Subcutaneous abdominal adipose tissue (tissue), 5 donors: Measurements from ENCODE around the gene BCAS1.

ENCODE experiments used
- H3K27ac ChIP-seq: one replicate; pipeline ENCODE4 v1.7.0; 2013; ENCODE audit warnings: low read depth, mild to moderate bottlenecking, inconsistent platforms, low read length, moderate library complexity
- H3K27me3 ChIP-seq, 5 donors: one replicate each; pipeline ENCODE4 v1.7.0; 2013; ENCODE audit warnings: low read length in 5 of 5, inconsistent platforms in 1 of 5; ENCODE audit not compliant: control insufficient read depth in 5 of 5, insufficient read depth in 4 of 5
- H3K36me3 ChIP-seq, 5 donors: one replicate each; pipeline ENCODE4 v1.7.0; 2013; ENCODE audit warnings: low read length in 5 of 5; ENCODE audit not compliant: control insufficient read depth in 5 of 5, insufficient read depth in 5 of 5
- H3K4me1 ChIP-seq, 5 donors: one replicate each; pipeline ENCODE4 v1.7.0; 2013; ENCODE audit warnings: low read length in 5 of 5, mild to moderate bottlenecking in 3 of 5, moderate library complexity in 1 of 5; ENCODE audit not compliant: control insufficient read depth in 5 of 5, insufficient read depth in 5 of 5
- H3K4me3 ChIP-seq, 5 donors: one replicate each; pipeline ENCODE4 v1.7.0; 2013; ENCODE audit warnings: low read length in 5 of 5, low read depth in 1 of 5
- H3K9ac ChIP-seq, 5 donors: one replicate each; pipeline ENCODE4 v1.7.0; 2013; ENCODE audit warnings: low read length in 5 of 5, mild to moderate bottlenecking in 4 of 5, moderate library complexity in 3 of 5
- H3K9me3 ChIP-seq, 5 donors: one replicate each; pipeline ENCODE4 v1.7.0; 2013; ENCODE audit warnings: low read length in 5 of 5; ENCODE audit not compliant: control insufficient read depth in 5 of 5
- donor health status: healthy.
- donor health status: healthy.
- donor health status: healthy.
- donor health status: healthy.
- donor health status: healthy.

BCAS1 gene

DNA sequence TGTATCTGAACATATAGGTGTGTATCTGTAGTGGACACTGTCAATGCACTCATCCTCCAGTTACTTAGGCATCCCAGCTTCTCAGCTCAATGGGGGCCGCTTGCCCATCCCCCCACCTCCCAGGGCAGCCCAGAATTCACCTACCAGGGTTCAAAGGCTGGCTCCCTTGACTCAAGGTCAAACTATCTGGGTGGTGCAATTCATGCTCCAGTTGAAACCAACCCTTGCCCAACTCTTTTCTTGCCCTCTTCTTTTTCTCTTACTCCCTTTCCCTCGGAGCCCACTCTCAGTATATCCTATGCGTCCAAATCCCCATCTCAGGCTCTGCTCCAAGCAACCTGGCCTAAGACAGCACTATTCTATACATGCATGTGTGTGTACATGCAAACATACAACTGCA is 127.4 kb downstream of the BCAS1 start:
- no peaks in the 10 kb centered on the region for H3K36me3 ChIP-seq
- H3K4me3 ChIP-seq = no peak overlapping the region
- H3K9me3 ChIP-seq = no peaks in the 10 kb centered on the region
- H3K4me1 ChIP-seq = peaks cover 5 to 42% (median 37%) of the 10 kb centered on the region in 5 donors
- no peak overlapping the region for H3K9ac ChIP-seq
- H3K27me3 ChIP-seq = no peaks in the 10 kb centered on the region
- H3K27ac ChIP-seq = no peak overlapping the region

GRCh38 chr20:53942472-53942816 is 128.0 kb downstream of the BCAS1 start:
- Histone ChIP-seq H3K27me3 (no peaks in the 10 kb centered on the region), H3K4me1 (peaks cover 5 to 43% (median 39%) of the 10 kb centered on the region in 5 donors), H3K9ac (no peak overlapping the region), H3K36me3 (no peaks in the 10 kb centered on the region), H3K9me3 (no peaks in the 10 kb centered on the region), H3K4me3 (no peak overlapping the region), H3K27ac (no peak overlapping the region)

- peak overlapping the region in 1 of 5 donors; percentile 44 for H3K9ac ChIP-seq
- no peaks in the 10 kb centered on the region for H3K27me3 ChIP-seq
- no peaks in the 10 kb centered on the region for H3K36me3 ChIP-seq
- H3K27ac ChIP-seq = no peak overlapping the region
- no peaks in the 10 kb centered on the region for H3K9me3 ChIP-seq
- H3K4me1 ChIP-seq = peaks cover 5 to 49% (median 45%) of the 10 kb centered on the region in 5 donors
- H3K4me3 ChIP-seq = peak overlapping the region in 1 of 5 donors; percentile 55
Observed at GRCh38 chr20:53941680-53942471, 128.5 kb downstream of the BCAS1 start.

- peak overlapping the region; percentile 67 for H3K27ac ChIP-seq
- H3K4me1 ChIP-seq = peaks cover 5 to 50% (median 48%) of the 10 kb centered on the region in 5 donors
- no peaks in the 10 kb centered on the region for H3K9me3 ChIP-seq
- no peaks in the 10 kb centered on the region for H3K27me3 ChIP-seq
- peak overlapping the region in 2 of 5 donors; percentile 4 to 56 for H3K9ac ChIP-seq
- H3K36me3 ChIP-seq = no peaks in the 10 kb centered on the region
- peak overlapping the region in 3 of 5 donors; percentile 3 to 55 (median 20) for H3K4me3 ChIP-seq
Observed at GRCh38 chr20:53940907-53941545, 129.4 kb downstream of the BCAS1 start.

DNA sequence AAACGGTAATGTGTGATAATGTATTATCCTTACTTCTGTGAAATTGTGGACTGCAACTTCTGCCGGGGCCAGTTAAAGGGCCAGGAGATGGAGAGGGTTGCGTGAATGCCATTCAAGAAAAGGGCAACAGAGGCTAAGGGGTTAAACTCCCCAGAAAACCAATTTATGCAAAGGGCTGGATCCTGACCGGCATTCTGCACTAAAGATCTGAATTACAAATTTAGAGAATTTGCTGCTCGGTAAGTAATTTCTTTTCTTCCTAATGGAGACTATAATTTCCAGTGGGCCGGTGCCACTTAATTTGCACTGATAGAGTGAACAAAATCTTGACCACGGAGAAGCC is 130.1 kb downstream of the BCAS1 start:
- no peaks in the 10 kb centered on the region for H3K27me3 ChIP-seq
- H3K9me3 ChIP-seq = no peaks in the 10 kb centered on the region
- peak overlapping the region in 4 of 5 donors; percentile 4 to 50 (median 28) for H3K9ac ChIP-seq
- H3K4me1 ChIP-seq = peaks cover 6 to 56% (median 49%) of the 10 kb centered on the region in 5 donors
- no peaks in the 10 kb centered on the region for H3K36me3 ChIP-seq
- peak overlapping the region; percentile 67 for H3K27ac ChIP-seq
- peak overlapping the region in 4 of 5 donors; percentile 16 to 55 (median 42) for H3K4me3 ChIP-seq

- Histone ChIP-seq H3K4me3 (peak overlapping the region in 3 of 5 donors; percentile 35 to 55 (median 48)), H3K36me3 (no peaks in the 10 kb centered on the region), H3K27ac (peak overlapping the region; percentile 67), H3K4me1 (peaks cover 9 to 61% (median 55%) of the 10 kb centered on the region in 5 donors), H3K27me3 (no peaks in the 10 kb centered on the region), H3K9me3 (no peaks in the 10 kb centered on the region), H3K9ac (peak overlapping the region in 4 of 5 donors; percentile 20 to 50 (median 34))
Observed at GRCh38 chr20:53939572-53940359, 130.6 kb downstream of the BCAS1 start.

GRCh38 chr20:53939190-53939571 is 131.2 kb downstream of the BCAS1 start:
- Histone ChIP-seq H3K36me3 (no peaks in the 10 kb centered on the region), H3K4me3 (peak overlapping the region in 1 of 5 donors; percentile 11), H3K9me3 (no peaks in the 10 kb centered on the region), H3K4me1 (peaks cover 9 to 67% (median 61%) of the 10 kb centered on the region in 5 donors), H3K9ac (peak overlapping the region in 1 of 5 donors; percentile 33), H3K27me3 (no peaks in the 10 kb centered on the region), H3K27ac (peak overlapping the region; percentile 67)

- no peak overlapping the region for H3K9ac ChIP-seq
- no peaks in the 10 kb centered on the region for H3K36me3 ChIP-seq
- peaks cover 9 to 68% (median 62%) of the 10 kb centered on the region in 5 donors for H3K4me1 ChIP-seq
- H3K27me3 ChIP-seq = no peaks in the 10 kb centered on the region
- H3K4me3 ChIP-seq = no peak overlapping the region
- H3K27ac ChIP-seq = peak overlapping the region; percentile 67
- no peaks in the 10 kb centered on the region for H3K9me3 ChIP-seq
Observed at GRCh38 chr20:53938739-53939138, 131.7 kb downstream of the BCAS1 start.

- Histone ChIP-seq H3K4me3 (no peak overlapping the region), H3K27ac (no peak overlapping the region), H3K36me3 (no peaks in the 10 kb centered on the region), H3K9ac (no peak overlapping the region), H3K27me3 (no peaks in the 10 kb centered on the region), H3K4me1 (peaks cover 9 to 70% (median 65%) of the 10 kb centered on the region in 5 donors), H3K9me3 (no peaks in the 10 kb centered on the region)
Observed at GRCh38 chr20:53937929-53938367, 132.4 kb downstream of the BCAS1 start.
